Measurements from ENCODE around the gene ZFC3H1.

The ZFC3H1 gene

DNA sequence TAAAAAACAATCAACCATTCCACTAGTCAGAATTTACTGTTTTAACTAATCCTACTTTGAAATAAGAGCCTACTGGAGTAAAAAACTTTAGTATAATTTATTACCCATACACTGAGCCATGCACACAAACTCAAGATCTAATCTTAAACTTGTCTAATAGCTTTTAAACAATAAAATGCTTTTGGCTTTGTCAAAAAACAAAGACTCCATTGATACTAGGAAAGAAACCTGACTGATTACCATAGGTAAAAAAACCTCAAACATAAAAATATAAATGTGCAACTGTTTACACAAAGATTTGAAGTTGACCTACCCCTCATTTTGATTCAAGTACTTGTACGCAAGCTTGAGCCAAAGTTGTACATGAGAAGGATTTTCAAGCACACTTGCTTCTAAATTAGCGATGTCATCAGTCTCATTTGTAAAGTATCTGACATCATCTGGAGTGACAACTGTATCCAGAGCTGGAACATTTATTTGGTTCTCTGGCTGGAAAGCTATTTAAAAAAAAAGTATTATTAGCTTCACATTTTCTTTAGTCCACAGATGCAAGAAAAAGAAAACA, 36.1 kb downstream of the ZFC3H1 start:
- DNase-seq: no peak

DNA sequence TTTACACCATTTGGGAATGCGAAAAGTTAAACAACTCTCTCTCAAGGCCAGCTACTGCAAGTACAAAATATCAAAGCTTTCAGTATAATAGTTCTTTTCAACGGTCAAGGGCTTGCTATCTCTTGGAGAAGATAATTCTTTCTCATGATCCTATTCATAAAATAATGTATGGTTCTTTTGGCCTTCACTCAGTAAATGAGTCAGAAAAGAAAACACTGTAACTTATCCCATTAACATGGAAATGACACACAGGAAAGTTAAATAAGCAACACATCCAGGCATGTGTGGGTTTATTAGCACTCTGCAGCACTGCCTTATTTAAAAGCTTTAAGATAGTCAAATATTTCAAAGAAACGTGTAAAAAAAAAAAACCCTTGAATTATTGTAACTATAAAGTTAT, 36.9 kb downstream of the ZFC3H1 start:
- no peak for DNase-seq

DNA sequence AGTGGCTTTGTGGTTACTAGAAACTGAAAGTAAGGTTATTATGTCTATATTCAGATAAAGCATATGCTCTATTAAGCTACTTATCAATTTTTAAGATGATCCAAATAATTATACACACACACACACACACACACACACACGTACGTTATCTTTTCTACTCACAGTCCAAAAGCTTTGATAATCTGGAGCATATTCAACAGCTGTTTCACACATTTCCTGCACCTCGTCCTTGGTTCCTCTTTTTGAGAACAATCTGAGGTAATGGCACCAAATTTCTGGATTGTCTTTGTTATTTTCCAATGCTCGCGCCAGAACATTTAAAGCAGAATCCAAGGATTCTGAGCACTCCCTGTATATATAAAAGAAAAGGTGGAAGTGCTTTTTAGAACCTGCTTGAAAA, 37.5 kb downstream of the ZFC3H1 start:
- DNase-seq: no peak

DNA sequence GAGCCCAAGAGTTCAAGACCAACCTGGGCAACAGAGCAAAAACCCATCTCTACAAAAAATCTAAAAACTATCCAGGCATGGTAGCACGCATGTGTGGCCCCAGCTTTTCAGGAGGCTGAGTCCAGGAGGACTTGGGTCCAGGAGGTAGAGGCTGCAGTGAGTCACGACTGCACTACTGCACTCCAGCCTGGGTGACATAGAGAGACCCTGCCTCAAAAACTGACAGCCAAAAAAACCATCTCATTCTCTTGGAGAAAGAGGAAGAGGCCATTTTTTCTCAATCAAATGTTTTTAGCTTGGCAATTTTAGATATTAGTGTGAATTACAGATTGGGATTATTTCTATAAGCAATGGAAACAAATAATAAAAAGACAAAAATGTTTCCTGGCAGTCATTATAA, 38.2 kb downstream of the ZFC3H1 start:
- DNase-seq: no peak

DNA sequence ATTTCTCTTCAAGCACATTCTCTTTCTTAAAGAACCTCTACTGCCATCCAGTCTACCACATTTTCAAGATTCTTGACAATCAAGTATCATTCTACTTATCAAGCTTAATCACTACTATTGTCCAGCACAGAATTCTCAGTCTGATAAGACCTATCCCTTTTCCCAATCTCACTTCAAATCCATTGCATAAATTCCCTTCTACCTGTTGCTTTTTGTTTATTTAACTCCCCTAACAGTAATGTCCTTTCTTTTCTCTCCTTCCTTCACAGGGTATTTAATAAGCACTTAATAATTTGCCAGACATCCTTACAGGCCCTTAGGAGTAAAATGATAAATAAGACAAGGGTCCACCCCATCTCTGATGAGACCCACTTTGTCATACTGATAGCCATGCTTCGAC, 41.7 kb downstream of the ZFC3H1 start:
- DNase-seq: no peak

DNA sequence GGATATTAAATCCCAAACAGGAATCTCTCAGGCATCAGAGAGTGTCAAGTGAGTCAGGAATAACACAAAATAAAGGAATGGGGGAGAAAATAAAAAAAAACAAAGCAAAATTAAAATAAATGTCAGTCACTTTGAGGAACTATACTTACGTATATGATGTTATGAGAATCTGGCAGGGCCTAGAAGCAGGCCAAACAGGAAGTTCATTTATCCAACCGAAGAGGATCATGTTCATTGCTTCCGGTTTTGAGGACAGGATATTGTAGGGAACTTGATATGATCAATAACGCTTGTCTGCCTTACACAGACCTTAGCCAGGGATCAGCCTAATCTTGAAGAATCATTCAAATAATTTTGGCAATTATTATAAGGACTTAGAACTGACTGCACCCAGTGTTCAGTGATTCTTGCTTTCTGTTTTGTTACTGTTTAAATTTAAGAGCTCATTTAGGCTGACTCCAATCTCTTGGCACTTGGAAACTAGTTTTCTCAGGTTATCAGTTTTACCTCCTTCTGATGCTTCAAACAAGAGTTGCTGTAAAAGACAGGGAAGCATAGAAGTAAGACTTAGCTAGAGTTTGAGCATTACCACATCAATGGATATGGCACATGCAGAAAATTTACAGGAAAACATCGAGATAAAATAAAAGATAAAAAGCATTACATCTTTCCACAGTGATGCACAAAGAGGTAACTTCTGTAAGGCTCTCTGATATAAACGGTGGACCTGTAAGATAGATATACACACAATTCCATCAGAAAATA, 53.4 kb downstream of the ZFC3H1 start:
- DNase-seq: no peak

DNA sequence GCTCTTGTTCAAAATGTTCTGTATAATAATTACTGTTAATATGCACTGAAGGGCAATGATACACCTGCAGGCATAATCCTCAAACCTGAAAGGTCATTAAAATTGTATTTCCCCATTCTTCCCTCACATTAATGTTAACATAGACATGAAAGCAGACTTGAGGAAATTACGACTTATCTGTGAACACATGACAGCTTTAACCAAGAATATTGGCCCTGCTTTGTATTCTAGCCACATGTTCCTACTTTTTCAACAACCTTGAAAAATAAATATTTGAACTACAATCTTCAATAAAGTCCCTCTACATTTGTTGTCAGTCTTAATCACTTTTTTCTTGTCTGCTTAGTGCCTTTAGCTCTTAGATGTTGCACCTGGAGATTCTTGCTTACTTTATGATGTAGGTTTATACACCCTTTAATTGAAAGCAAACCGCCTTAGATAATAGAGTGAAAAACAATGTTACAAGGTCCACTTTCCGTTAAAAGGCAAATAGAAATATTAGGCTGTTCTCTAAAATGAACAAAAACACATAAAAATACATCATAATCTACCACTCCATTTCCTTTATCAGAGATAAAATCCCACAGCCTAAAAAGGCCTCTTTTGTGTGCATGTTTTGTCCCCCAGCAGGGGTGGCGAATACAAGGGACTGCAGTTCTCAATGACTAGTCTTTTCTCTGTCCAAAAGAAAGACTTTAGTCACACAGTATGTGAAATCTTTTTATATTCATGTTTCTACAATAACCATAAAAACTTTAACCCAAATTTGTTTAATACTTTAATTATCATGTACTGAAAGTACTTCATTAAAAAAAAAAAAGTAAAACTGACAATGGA, 55.9 kb downstream of the ZFC3H1 start:
- no peak for DNase-seq

DNA sequence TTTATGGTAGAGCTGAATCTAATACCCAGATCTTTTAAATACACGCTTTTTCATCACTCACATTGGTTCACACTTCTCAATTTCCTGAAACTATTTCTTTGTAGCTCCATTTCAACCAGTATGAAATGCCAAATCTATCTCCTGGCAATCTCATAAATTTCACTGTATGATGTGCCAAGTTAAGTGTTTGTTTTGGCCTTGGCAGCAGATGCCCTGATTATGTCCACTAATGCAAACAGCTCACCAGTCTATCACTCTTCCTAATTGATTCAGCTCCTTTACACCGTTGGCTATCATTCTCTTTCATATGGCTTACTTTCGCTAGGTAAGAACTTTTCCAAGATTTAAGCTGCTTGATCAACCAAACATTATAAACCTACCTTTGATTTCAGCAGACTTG, 58.6 kb downstream of the ZFC3H1 start:
- DNase-seq: no peak

DNA sequence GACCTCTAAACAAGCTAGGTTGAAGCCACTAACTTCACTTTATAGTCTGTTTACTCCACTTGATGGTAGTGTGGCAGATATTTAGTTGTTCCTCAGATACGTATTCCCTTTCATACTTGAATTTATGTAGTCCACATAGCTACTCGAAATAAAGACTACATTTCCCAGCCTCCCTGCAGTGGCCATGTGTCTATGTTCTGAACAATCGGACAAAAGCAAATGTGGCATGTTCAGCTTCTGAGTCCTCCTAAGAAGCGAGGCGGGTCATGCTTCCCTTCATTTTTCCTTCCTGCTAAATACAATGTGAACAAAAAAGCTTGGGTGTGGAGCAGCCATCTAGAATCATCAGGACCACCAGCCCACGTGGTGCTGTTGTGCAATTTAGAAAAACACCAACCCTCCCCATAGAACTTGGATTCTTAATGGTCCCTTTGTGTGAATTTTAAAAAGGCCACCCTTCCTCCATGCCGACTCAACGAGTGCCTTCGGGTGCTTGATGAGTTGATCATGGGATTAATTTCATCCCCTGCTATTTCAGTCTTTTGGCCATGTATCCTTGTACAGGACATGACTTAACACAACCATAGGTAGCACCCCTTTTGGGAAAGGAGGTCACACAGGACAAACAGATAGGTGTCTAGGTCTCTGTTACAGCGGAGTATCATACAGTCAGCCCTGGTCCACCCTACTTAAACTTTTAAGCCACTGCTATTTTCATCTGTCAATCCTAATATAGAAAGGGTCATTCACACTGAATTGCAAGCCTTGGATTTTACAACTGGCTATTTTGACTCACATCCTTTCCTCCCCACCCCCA, 60.7 kb downstream of the ZFC3H1 start:
- no peak for DNase-seq

DNA sequence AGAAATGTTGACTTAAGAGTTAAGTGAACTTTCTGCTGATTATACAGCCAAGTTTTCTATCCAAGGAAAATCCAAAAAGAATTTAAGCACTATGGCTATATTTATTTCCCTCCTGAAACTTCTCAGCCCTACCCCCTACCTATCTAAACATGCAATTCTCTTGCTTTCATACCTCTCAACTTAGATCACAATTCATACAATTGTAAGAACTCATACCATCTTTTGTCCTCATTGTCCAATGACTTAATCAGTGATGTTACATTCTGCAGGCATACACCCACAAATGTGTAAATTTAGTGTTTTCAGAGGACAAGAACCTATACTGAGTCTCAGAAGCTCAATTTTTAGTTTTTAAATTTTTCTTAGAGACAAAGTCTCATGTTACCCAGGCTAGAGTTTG, 62.1 kb downstream of the ZFC3H1 start:
- no peak for DNase-seq

DNA sequence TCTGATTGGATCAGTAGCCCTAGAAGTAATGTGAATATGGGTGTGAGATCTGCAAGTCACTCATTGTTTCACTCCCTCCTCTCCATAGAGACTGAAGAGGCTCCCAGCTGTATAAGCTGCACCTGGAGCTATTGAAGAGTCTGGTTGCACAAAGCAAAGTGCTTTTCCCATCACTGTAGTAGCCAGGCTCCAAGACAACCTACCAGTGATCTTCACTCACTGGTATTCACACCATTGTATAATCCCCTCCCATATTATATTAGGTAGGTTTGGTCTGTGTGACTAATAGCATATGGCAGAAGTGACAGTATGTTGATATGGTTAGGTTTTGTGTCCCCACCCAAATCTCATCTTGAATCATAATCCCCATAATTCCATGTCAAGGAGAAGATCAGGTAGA, 64.4 kb downstream of the ZFC3H1 start:
- no peak for DNase-seq

DNA sequence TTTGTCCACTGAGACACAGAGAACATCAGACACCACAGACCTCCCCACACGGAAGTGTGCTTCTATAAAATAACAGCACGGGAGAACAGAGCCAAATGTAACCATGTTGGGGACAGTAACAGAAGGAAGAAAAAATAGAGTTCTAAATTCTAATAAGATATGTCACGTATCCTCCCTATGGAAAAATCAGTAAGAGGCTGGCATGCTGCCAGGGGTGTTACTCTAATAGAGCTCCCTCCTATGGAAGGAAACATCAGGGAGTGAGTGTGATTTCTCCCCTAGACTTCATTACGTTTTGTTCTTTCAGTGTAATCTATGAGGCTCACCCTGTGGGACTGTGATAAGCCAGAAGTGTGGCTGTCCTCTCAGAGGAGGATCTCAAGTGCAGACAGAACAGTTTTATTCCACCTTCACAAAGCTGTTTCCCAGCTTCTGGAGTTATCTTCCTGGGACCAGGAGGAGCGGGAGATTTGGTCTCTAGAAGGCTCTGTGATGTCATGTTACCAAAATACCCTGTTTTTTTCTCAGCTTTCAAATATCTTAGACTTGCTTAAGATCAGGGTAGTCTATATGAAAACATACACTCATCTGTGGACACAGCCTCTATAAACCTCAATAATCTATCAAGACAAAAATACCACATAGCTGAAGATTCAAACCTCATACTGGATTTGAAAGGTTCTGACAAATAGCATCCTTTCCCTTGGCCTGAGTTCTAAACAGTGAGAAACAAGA, 69.3 kb downstream of the ZFC3H1 start:
- DNase-seq: no peak

DNA sequence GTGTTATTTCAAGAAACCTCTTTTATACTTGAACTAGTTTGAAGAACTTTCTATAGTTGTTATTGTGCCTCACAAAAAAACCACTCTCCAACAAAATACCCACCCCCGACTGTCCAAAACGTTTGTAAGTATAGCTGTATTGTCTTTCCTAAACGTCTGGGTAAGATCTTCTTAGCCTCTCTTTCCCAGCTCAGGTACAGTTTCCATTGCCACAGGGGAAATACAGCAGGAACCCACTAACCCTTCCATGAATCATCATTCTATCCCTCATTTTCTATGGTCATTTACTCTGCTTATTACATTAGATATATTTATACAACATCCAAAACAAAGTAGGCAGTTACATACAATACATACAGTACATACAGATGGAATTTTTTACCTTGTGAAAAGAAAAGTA, 70.8 kb downstream of the ZFC3H1 start:
- no peak for DNase-seq

DNA sequence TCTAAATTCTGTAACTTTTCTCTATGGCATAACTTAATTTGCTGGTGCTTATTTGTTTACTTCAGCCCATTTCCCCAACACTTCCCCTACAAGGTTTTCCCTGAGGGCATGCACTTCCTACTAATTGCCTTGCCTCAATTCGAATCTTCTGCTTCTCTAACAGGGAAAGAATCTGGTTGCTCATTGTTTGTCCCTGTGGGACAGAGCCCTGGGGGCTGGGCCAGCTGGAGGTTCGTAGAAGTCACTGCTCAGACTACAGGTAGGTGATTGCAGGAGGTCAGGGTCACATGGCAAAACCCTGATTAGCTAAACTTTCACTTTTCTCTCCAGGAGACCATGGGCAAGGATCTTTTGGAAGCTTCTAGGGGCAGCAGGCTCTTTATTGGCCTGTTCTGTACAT, 72.0 kb downstream of the ZFC3H1 start:
- no peak for DNase-seq

DNA sequence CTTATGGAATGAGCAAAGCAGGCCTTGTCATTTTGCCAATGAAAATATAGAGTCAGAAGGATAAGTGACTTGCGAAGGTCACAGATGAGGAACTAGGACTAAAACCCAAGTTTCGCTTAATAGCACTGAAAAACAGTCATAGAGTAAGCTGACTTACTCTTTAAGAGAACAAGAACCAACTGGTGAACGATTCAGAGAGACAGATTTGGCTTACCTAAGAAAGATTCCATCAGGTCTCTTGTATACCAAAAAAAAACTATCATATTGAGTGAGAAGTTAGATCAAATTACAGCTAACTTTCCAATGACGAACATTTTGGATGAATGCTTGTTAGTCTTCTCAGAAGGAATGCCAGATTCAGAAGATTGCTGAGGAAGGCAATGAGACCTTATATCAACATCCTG, 74.2 kb downstream of the ZFC3H1 start:
- DNase-seq: no peak

DNA sequence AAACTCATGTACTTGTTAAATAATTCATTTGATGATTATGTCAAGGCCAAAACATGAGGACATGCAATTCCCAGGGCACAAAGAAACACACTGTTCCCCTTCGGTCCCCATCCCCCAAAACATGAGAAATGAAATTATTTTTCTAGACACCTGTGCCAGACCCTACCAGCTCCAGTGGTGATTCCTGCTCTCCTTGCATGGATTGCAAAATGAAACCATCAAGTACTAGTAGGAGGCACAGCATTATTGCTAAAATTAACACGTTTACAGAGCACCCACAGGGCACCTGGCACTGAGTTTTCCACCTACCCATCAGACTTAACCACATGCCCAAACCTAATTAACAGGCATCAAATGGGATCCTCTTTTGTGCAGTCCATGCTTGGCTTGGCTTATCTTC, 76.6 kb downstream of the ZFC3H1 start:
- no peak for DNase-seq

DNA sequence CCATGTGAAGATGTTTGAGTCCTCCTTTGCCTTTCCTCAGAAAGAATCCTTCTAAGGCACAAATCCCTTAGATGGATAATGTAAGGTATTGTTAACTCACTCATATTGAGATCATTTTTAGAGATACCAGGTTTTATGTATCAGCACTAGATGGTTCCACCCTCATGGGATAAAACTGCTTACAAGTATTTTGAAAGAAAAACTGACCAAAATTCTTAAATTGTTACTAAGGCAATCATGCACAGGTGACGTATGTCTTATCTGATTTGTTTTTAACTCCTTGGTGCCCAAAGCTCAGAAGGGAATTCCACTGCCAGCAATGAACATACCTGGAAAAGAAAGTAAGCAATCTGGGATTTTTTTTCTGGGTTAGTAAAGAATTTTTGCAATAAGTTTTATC, 78.4 kb downstream of the ZFC3H1 start:
- no peak for DNase-seq

DNA sequence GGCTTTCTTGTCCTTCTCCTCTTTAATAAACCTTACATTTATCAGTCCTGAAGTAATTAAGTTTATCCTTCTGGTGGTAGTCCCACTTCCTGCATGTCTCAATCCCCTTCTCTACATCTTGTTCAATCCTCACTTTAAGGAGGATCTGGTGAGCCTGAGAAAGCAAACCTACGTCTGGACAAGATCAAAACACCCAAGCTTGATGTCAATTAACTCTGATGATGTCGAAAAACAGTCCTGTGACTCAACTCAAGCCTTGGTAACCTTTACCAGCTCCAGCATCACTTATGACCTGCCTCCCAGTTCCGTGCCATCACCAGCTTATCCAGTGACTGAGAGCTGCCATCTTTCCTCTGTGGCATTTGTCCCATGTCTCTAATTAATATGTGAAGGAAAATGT, 79.3 kb downstream of the ZFC3H1 start:
- DNase-seq: no peak

DNA sequence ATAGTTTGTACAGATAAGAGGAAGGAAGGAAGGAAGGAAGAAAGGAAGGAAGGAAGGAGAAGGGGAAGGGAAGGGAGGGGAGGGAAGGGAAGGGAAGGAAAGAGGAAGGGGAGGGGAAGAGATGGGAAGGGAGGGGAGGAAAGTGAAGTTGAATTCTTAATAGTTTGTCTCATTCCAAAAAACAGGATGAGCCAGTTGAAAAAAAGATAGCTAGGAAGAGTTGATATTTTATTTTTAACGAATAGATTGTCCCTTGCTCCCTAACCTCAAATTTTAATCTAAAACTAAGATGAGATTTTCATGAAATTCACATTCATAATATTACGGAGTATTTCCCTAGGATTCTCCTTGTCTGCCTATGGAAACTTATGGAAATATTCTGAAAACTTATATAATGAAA, 80.7 kb downstream of the ZFC3H1 start:
- no peak for DNase-seq

DNA sequence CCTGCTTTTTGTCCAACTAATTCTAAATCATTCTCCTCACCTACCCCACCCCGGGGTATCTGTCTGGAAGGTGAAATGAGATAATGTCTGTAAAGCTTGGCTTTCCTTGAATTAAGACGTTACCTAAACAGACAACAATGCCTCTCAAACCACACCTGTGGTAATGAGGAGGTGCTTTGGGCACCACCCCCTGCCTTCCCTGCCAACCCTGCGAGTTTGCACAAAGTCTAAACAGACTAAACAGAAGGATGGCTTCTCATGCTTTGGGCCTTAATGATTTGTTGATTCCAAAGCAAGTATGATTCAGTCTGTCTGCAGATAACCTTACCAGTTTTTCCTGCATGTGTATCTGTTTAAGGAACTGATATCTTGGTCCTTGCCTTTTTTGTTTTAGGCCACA, 82.4 kb downstream of the ZFC3H1 start:
- DNase-seq: no peak

DNA sequence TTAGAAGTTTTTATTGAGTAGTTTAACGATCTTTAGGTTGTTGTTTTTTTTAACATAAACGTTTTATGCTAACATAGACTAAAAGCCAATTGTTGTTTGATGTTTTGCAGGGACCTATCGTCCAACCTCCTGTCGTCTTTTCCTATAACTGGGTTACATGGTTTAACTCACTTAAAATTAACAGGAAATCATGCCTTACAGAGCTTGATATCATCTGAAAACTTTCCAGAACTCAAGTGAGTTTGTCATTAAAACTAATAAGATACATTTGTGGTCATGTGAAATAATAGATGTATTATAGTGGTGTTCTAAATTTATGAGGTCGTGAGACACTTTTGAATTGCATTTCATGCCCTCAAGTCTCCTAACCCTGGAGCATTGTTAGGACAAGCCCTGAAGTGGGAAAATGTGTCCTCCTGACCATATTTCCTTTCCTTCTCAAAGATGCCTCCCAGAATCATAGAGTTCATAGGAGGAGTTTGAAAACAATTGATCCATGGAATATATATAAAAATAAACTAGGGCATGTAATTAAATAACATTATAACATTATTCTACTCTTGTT, 84.9 kb downstream of the ZFC3H1 start:
- no peak for DNase-seq

DNA sequence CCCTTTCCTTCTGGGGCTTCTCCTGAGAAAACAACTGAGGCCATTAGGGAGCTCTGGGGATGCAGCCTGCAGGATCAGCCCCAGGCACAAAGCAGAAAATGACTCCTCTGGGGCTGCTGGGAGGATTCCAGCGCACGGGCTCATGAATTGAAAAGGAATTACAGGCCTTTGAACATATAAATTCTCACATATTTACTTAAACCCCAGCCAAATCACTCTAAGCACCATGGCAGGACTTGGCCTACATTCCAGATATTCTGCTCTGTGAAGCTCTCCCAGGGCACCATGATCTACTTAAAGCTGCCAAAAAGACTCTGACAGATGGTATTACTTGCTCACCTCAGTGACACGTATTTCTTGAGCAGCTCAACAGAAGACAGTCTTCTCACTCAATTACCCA, 87.2 kb downstream of the ZFC3H1 start:
- no peak for DNase-seq

All from stimulated activated CD4-positive, alpha-beta T cell treated with anti-CD3 and anti-CD28 coated beads, Interleukin-15, amount 100 ng/mL, for 24 hours (primary cell).